A673 (cell line): ENCODE measurements around the gene THOP1. TPM values are rescaled to one million over a fixed set of nuclear protein-coding genes. Genes with fewer than 3 reads are reported as not detected.

Source experiments
- BruUV-seq: library from RNA; stranded (reverse); fragments of 400-500 nt; replicated peaks from 2 replicates; lab custom pipeline; 2021; lab: Mats Ljungman, UMichigan
- CTCF ChIA-PET: fragments of 300-600 bp; sonication (Branson Sonifier 250); formaldehyde crosslinking; loops from one replicate; lab custom pipeline; 2022; ENCODE audit warnings: antibody characterized with exemption; lab: Charles Lee
- POLR2A ChIA-PET: fragments of 300-600 bp; sonication (Branson Sonifier 250); formaldehyde crosslinking; loops from one replicate; lab custom pipeline; 2022; ENCODE audit warnings: antibody characterized with exemption; ENCODE audit not compliant: low non-redundant PET; lab: Charles Lee
- DNase-seq: peaks from one replicate; pipeline ENCODE4 v3.0.0-alpha.2; 2015; ENCODE audit warnings: low spot score
- H3K27ac ChIP-seq: fragments of 200-600 bp; sonication (generic); 2 replicates; pipeline ENCODE4 v1.5.1; 2016; ENCODE audit warnings: mixed run types, low read depth, mild to moderate bottlenecking, mixed read lengths, antibody characterized with exemption, low read length; ENCODE audit not compliant: poor library complexity, severe bottlenecking
- H3K27me3 ChIP-seq: fragments of 200-600 bp; sonication (generic); replicated peaks from 2 replicates; pipeline ENCODE4 v1.6.1; 2017; ENCODE audit warnings: mixed run types, low read depth, mild to moderate bottlenecking, mixed read lengths, antibody characterized with exemption, low read length; ENCODE audit not compliant: insufficient read depth, poor library complexity
- H3K36me3 ChIP-seq: fragments of 200-600 bp; sonication (generic); 2 replicates; pipeline ENCODE4 v1.6.1; 2016; ENCODE audit warnings: mixed run types, mild to moderate bottlenecking, mixed read lengths, antibody characterized with exemption, low read length; ENCODE audit not compliant: insufficient read depth, poor library complexity, severe bottlenecking
- H3K4me1 ChIP-seq: fragments of 200-600 bp; sonication (generic); 2 replicates; pipeline ENCODE4 v1.6.1; 2017; ENCODE audit warnings: mixed run types, mild to moderate bottlenecking, mixed read lengths, antibody characterized with exemption, low read length; ENCODE audit not compliant: insufficient read depth, poor library complexity, severe bottlenecking
- H3K4me3 ChIP-seq: fragments of 200-600 bp; sonication (generic); 2 replicates; pipeline ENCODE4 v1.5.1; 2016; ENCODE audit warnings: low read depth, mixed run types, mild to moderate bottlenecking, mixed read lengths, low read length; ENCODE audit not compliant: poor library complexity, severe bottlenecking
- H3K9me3 ChIP-seq: fragments of 200-600 bp; sonication (generic); 2 replicates; pipeline ENCODE4 v1.6.1; 2016; ENCODE audit warnings: mixed run types, low read depth, mild to moderate bottlenecking, mixed read lengths, antibody characterized with exemption, low read length; ENCODE audit not compliant: poor library complexity, severe bottlenecking
- CTCF ChIP-seq: fragments of 300-800, 200-600 bp; sonication (generic); conservative IDR thresholded peaks from 2 replicates; pipeline ENCODE4 v1.5.1; 2017; ENCODE audit warnings: low read depth, mild to moderate bottlenecking, antibody characterized with exemption, low read length, moderate library complexity, mixed read lengths
- EZH2 ChIP-seq: fragments of 200-600 bp; sonication (generic); IDR thresholded peaks from 2 replicates; pipeline ENCODE4 v1.6.1; 2017; ENCODE audit warnings: borderline replicate concordance, low read depth, mild to moderate bottlenecking, mixed read lengths, antibody characterized with exemption, low read length; ENCODE audit not compliant: poor library complexity, severe bottlenecking
- intact Hi-C: fragments of 100-400 bp; cut with micrococcal nuclease; formaldehyde crosslinking; loops from one replicate; pipeline ENCODE4 v1.10.0; 2022; ENCODE audit not compliant: unreplicated experiment
- total RNA-seq: library from RNA; stranded (reverse); gene quantifications from 2 replicates; pipeline ENCODE4 v1.2.3, GENCODE V29; 2021

Gene THOP1
- total RNA-seq, 1 experiment from 2014 or later, result 186 TPM

GRCh38 chr19:2803486-2804155, 18.3 kb downstream of the THOP1 start:
- ChIA-PET CTCF (no interaction called here), POLR2A (no interaction called here)
- intact Hi-C loops, result no loop called here
- TF ChIP-seq EZH2 (no peak), CTCF (no peak)
- Histone ChIP-seq H3K27me3 (no peaks in the 10 kb centered on the region), H3K27ac (no peak overlapping the region), H3K36me3 (peaks cover 33% of the 10 kb centered on the region), H3K9me3 (no peaks in the 10 kb centered on the region), H3K4me1 (peaks cover 5% of the 10 kb centered on the region), H3K4me3 (no peak overlapping the region)
- DNase-seq, result no peak
- no TSS peak for BruUV-seq

- no TSS peak for BruUV-seq
- no peaks in the 10 kb centered on the region for H3K27me3 ChIP-seq
- H3K4me1 ChIP-seq, result peaks cover 5% of the 10 kb centered on the region
- H3K36me3 ChIP-seq, result peaks cover 34% of the 10 kb centered on the region
- TF ChIP-seq EZH2 (no peak), CTCF (no peak)
- intact Hi-C loops, result no loop called here
- DNase-seq, result peak; percentile 42
- no peak overlapping the region for H3K4me3 ChIP-seq
- POLR2A ChIA-PET, result no interaction called here
- CTCF ChIA-PET, result no interaction called here
- H3K9me3 ChIP-seq, result no peaks in the 10 kb centered on the region
- no peak overlapping the region for H3K27ac ChIP-seq
Measured at GRCh38 chr19:2804156-2805004, 19.1 kb downstream of the THOP1 start.

GRCh38 chr19:2805261-2805900, 20.1 kb downstream of the THOP1 start:
- Histone ChIP-seq H3K27me3 (no peaks in the 10 kb centered on the region), H3K27ac (no peak overlapping the region), H3K36me3 (peaks cover 35% of the 10 kb centered on the region), H3K9me3 (no peaks in the 10 kb centered on the region), H3K4me1 (peaks cover 5% of the 10 kb centered on the region), H3K4me3 (no peak overlapping the region)
- no TSS peak for BruUV-seq
- intact Hi-C loops, result no loop called here
- TF ChIP-seq CTCF, result no peak
- no peak for TF ChIP-seq EZH2
- POLR2A ChIA-PET, result no interaction called here
- DNase-seq, result no peak
- CTCF ChIA-PET, result no interaction called here
